BJ (cell line): Measurements from ENCODE around the gene HES5. TPM values are rescaled to one million over a fixed set of nuclear protein-coding genes. Genes with fewer than 3 reads are reported as not detected.
A peak's percentile ranks its signal among the peaks of the same experiment; 100 is the strongest.

Experiments used
- CTCF ChIA-PET: fragments of 350-600 bp; formaldehyde crosslinking; extraction: SDS; loops from one replicate; lab custom pipeline; 2021; ENCODE audit warnings: antibody characterized with exemption, inconsistent platforms; lab: Yijun Ruan, JAX
- POLR2A ChIA-PET: fragments of 300-600 bp; sonication (Branson Sonifier 250); formaldehyde crosslinking; extraction: SDS; loops from one replicate; lab custom pipeline; 2021; ENCODE audit warnings: antibody characterized with exemption; lab: Charles Lee
- DNase-seq: peaks from one replicate; pipeline ENCODE4 v3.0.0-alpha.2; 2011; ENCODE audit warnings: low read depth
- H3K27me3 ChIP-seq: 2 replicates; pipeline ENCODE4 v1.6.0; 2011; ENCODE audit warnings: low read length; ENCODE audit not compliant: control insufficient read depth, insufficient read depth
- H3K36me3 ChIP-seq: 2 replicates; pipeline ENCODE4 v1.5.1; 2011; ENCODE audit warnings: low read length; ENCODE audit not compliant: control insufficient read depth, insufficient read depth
- H3K4me3 ChIP-seq: 2 replicates; pipeline ENCODE4 v1.5.1; 2011; ENCODE audit warnings: low read depth, mild to moderate bottlenecking, control low read depth, low read length
- CTCF ChIP-seq: IDR thresholded peaks from 2 replicates; pipeline ENCODE4 v1.5.1; 2011; ENCODE audit warnings: low read depth, mild to moderate bottlenecking, control low read depth, inconsistent platforms, low read length, moderate library complexity; ENCODE audit not compliant: insufficient read depth
- polyA plus RNA-seq: library from polyadenylated mRNA; depleted of rRNA; stranded (reverse); fragments of >200 nt; gene quantifications from 2 replicates; pipeline ENCODE4 v1.2.3, GENCODE V29; 2011

Gene HES5
- polyA plus RNA-seq, 1 experiment, result not detected

GRCh38 chr1:2556678-2557481 lies 26.8 kb upstream of the HES5 start:
- TF ChIP-seq CTCF, result no peak
- ChIA-PET CTCF (interaction anchor here (1.4 to 3.2 kb wide), 5 partner anchors 8 to 362 kb away, joined by 3 to 28 read pairs (median 4); partner anchors contain the start of gene FAAP20), POLR2A (no interaction called here)
- Histone ChIP-seq H3K27me3 (no peaks in the 10 kb centered on the region), H3K36me3 (no peaks in the 10 kb centered on the region; the same call in 1 of the 2 replicates), H3K4me3 (peak overlapping the region; percentile 56)
- no peak for DNase-seq

GRCh38 chr1:2556277-2556677 lies 26.2 kb upstream of the HES5 start, which contains the start of gene TNFRSF14:
Gene TNFRSF14 (plus strand): TSS chr1:2556371. CDS start chr1:2556665, 294 bp downstream.
- peak within 1 kb of the TSS; percentile 56 for H3K4me3 ChIP-seq
- peak; percentile 28 for TF ChIP-seq CTCF
- ChIA-PET POLR2A (no interaction called here), CTCF (interaction anchor here (1.4 to 3.2 kb wide), 5 partner anchors 9 to 362 kb away, joined by 3 to 28 read pairs (median 4); partner anchors contain the start of gene FAAP20)
- H3K36me3 ChIP-seq, result no peaks in the 10 kb centered on the region; the same call in 1 of the 2 replicates
- DNase-seq, result no peak
- no peaks in the 10 kb centered on the region for H3K27me3 ChIP-seq

GRCh38 chr1:2555634-2556276 lies 25.7 kb upstream of the HES5 start:
- no peak for TF ChIP-seq CTCF
- peak overlapping the region; percentile 56 for H3K4me3 ChIP-seq

GRCh38 chr1:2554621-2555387 lies 24.7 kb upstream of the HES5 start:
- DNase-seq, result no peak
- Histone ChIP-seq H3K36me3 (no peaks in the 10 kb centered on the region; the same call in 1 of the 2 replicates), H3K4me3 (no peak overlapping the region), H3K27me3 (no peaks in the 10 kb centered on the region)
- POLR2A ChIA-PET, result no interaction called here
- peak; percentile 28 for TF ChIP-seq CTCF
- CTCF ChIA-PET, result no interaction called here

More at GRCh38 chr1:2555634-2556276, 25.7 kb upstream of the HES5 start:
- no peak for DNase-seq
- CTCF ChIA-PET, result interaction anchor here (1.4 to 3.2 kb wide), 5 partner anchors 9 to 361 kb away, joined by 3 to 28 read pairs (median 4); partner anchors contain the start of gene FAAP20
- no peaks in the 10 kb centered on the region; the same call in 1 of the 2 replicates for H3K36me3 ChIP-seq
- POLR2A ChIA-PET, result no interaction called here
- H3K27me3 ChIP-seq, result no peaks in the 10 kb centered on the region
